Measurements from ENCODE around the gene RASL10B. TPM values are rescaled to one million over a fixed set of nuclear protein-coding genes. Genes with fewer than 3 reads are reported as not detected.

Gene RASL10B
- total RNA-seq, 1 experiment from 2014 or later: 17.4 TPM

DNA sequence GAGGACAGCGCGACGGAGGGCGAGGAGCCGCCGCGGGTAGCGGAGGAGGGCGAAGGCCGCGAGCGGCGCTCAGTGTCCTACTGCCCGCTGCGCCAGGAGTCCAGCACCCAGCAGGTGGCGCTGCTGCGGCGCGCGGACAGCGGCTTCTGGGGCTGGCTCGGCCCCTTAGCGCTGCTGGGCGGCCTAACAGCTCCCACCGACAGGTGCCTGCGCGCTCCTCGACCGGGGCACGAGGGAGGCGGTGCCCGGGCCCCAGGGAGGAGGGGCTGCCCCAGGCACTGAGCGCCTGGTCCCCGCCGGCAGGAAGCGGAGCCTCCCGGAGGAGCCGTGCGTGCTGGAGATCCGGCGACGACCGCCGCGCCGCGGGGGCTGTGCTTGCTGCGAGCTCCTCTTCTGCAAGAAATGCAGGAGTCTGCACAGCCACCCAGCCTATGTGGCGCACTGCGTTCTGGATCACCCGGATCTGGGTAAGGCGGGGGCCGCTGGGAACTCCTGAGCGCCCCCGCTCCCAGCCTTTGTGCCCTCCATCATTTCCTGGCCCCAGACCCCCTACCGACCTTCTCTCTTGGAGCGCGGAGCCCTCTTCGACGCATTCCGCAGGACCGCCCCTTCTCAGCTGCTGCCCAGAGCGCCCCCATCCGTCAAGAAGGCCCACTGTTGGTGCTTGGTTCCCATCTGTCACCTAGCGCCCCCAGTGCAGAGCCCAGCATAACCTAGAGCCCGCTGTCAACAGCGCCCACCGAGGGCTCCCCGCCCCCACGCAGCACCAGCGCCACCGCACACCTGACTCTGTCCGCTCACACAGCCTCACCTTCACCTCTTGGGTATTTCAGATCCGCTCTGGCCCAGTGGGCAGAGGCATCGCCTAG, 32.9 kb downstream of the RASL10B start (continued):
- TF ChIP-seq, protein P1, sequence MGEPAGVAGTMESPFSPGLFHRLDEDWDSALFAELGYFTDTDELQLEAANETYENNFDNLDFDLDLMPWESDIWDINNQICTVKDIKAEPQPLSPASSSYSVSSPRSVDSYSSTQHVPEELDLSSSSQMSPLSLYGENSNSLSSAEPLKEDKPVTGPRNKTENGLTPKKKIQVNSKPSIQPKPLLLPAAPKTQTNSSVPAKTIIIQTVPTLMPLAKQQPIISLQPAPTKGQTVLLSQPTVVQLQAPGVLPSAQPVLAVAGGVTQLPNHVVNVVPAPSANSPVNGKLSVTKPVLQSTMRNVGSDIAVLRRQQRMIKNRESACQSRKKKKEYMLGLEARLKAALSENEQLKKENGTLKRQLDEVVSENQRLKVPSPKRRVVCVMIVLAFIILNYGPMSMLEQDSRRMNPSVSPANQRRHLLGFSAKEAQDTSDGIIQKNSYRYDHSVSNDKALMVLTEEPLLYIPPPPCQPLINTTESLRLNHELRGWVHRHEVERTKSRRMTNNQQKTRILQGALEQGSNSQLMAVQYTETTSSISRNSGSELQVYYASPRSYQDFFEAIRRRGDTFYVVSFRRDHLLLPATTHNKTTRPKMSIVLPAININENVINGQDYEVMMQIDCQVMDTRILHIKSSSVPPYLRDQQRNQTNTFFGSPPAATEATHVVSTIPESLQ (CRISPR knock-in tag; IDR thresholded peaks at IDR 0.05): no peak
- no peak for TF ChIP-seq KAT7 (CRISPR knock-in tag; IDR thresholded peaks at IDR 0.05; ENCODE audit: borderline replicate concordance)
- TF ChIP-seq HMGA2 (CRISPR knock-in tag; IDR thresholded peaks at IDR 0.05): no peak
- TF ChIP-seq ZNF138 (CRISPR knock-in tag; conservative IDR thresholded peaks at IDR 0.05): no peak; the same call in 1 of the 2 replicates
- TF ChIP-seq, protein P2, sequence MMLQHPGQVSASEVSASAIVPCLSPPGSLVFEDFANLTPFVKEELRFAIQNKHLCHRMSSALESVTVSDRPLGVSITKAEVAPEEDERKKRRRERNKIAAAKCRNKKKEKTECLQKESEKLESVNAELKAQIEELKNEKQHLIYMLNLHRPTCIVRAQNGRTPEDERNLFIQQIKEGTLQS (CRISPR knock-in tag; conservative IDR thresholded peaks at IDR 0.05): no peak
- peak; percentile 88 for TF ChIP-seq MYBL2 (CRISPR knock-in tag; IDR thresholded peaks at IDR 0.05)
- TF ChIP-seq ZNF121 (CRISPR knock-in tag; IDR thresholded peaks at IDR 0.05): no peak
- no peak for TF ChIP-seq CREB1 (CRISPR knock-in tag; IDR thresholded peaks at IDR 0.05)
- no peak for TF ChIP-seq ATF1 (CRISPR knock-in tag; IDR thresholded peaks at IDR 0.05)
- 0 out of 2 replicates have a peak, but pooled peaks have one; percentile 17 for TF ChIP-seq ZNF317 (CRISPR knock-in tag; IDR thresholded peaks at IDR 0.05; ENCODE audit: borderline replicate concordance, low read depth)
- TF ChIP-seq ESRRA (CRISPR knock-in tag; IDR thresholded peaks at IDR 0.05; ENCODE audit: borderline replicate concordance): no peak
- TF ChIP-seq ZNF219 (CRISPR knock-in tag; IDR thresholded peaks at IDR 0.05; ENCODE audit: borderline replicate concordance): no peak
- TF ChIP-seq, protein P3, sequence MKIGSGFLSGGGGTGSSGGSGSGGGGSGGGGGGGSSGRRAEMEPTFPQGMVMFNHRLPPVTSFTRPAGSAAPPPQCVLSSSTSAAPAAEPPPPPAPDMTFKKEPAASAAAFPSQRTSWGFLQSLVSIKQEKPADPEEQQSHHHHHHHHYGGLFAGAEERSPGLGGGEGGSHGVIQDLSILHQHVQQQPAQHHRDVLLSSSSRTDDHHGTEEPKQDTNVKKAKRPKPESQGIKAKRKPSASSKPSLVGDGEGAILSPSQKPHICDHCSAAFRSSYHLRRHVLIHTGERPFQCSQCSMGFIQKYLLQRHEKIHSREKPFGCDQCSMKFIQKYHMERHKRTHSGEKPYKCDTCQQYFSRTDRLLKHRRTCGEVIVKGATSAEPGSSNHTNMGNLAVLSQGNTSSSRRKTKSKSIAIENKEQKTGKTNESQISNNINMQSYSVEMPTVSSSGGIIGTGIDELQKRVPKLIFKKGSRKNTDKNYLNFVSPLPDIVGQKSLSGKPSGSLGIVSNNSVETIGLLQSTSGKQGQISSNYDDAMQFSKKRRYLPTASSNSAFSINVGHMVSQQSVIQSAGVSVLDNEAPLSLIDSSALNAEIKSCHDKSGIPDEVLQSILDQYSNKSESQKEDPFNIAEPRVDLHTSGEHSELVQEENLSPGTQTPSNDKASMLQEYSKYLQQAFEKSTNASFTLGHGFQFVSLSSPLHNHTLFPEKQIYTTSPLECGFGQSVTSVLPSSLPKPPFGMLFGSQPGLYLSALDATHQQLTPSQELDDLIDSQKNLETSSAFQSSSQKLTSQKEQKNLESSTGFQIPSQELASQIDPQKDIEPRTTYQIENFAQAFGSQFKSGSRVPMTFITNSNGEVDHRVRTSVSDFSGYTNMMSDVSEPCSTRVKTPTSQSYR (CRISPR knock-in tag; IDR thresholded peaks at IDR 0.05): no peak
- TF ChIP-seq SOX15 (CRISPR knock-in tag; IDR thresholded peaks at IDR 0.05): no peak
- peak; percentile 65 for TF ChIP-seq ZNF232 (CRISPR knock-in tag; IDR thresholded peaks at IDR 0.05)
- TF ChIP-seq, protein P4, sequence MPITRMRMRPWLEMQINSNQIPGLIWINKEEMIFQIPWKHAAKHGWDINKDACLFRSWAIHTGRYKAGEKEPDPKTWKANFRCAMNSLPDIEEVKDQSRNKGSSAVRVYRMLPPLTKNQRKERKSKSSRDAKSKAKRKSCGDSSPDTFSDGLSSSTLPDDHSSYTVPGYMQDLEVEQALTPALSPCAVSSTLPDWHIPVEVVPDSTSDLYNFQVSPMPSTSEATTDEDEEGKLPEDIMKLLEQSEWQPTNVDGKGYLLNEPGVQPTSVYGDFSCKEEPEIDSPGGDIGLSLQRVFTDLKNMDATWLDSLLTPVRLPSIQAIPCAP (CRISPR knock-in tag; IDR thresholded peaks at IDR 0.05): no peak
- peak; percentile 79 for TF ChIP-seq FOXP1 (CRISPR knock-in tag; IDR thresholded peaks at IDR 0.05; ENCODE audit: borderline replicate concordance)
- TF ChIP-seq ZNF671 (CRISPR knock-in tag; IDR thresholded peaks at IDR 0.05): no peak
- 0 out of 2 replicates have a peak, but pooled peaks have one; percentile 76 for TF ChIP-seq TEAD4 (CRISPR knock-in tag; IDR thresholded peaks at IDR 0.05)
- TF ChIP-seq SP1 (CRISPR knock-in tag; conservative IDR thresholded peaks at IDR 0.05): peak; percentile 20; the same call in 1 of the 2 replicates
- no peak for TF ChIP-seq CBFB (CRISPR knock-in tag; IDR thresholded peaks at IDR 0.05; ENCODE audit: low read depth)
- TF ChIP-seq, protein P5, sequence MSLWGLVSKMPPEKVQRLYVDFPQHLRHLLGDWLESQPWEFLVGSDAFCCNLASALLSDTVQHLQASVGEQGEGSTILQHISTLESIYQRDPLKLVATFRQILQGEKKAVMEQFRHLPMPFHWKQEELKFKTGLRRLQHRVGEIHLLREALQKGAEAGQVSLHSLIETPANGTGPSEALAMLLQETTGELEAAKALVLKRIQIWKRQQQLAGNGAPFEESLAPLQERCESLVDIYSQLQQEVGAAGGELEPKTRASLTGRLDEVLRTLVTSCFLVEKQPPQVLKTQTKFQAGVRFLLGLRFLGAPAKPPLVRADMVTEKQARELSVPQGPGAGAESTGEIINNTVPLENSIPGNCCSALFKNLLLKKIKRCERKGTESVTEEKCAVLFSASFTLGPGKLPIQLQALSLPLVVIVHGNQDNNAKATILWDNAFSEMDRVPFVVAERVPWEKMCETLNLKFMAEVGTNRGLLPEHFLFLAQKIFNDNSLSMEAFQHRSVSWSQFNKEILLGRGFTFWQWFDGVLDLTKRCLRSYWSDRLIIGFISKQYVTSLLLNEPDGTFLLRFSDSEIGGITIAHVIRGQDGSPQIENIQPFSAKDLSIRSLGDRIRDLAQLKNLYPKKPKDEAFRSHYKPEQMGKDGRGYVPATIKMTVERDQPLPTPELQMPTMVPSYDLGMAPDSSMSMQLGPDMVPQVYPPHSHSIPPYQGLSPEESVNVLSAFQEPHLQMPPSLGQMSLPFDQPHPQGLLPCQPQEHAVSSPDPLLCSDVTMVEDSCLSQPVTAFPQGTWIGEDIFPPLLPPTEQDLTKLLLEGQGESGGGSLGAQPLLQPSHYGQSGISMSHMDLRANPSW (CRISPR knock-in tag; conservative IDR thresholded peaks at IDR 0.05; ENCODE audit: low read depth): no peak
- no peak for TF ChIP-seq JAZF1 (CRISPR knock-in tag; IDR thresholded peaks at IDR 0.05)
- peak; percentile 37 for TF ChIP-seq FOXK1 (CRISPR knock-in tag; IDR thresholded peaks at IDR 0.05)
- no peak for TF ChIP-seq NR2C2 (CRISPR knock-in tag; IDR thresholded peaks at IDR 0.05)
- no peak for TF ChIP-seq EMX1 (CRISPR knock-in tag; IDR thresholded peaks at IDR 0.05)
- no peak for TF ChIP-seq GTF2I (CRISPR knock-in tag; conservative IDR thresholded peaks at IDR 0.05)
- no peak for TF ChIP-seq PRRX2 (CRISPR knock-in tag; IDR thresholded peaks at IDR 0.05)
- TF ChIP-seq, protein P6, sequence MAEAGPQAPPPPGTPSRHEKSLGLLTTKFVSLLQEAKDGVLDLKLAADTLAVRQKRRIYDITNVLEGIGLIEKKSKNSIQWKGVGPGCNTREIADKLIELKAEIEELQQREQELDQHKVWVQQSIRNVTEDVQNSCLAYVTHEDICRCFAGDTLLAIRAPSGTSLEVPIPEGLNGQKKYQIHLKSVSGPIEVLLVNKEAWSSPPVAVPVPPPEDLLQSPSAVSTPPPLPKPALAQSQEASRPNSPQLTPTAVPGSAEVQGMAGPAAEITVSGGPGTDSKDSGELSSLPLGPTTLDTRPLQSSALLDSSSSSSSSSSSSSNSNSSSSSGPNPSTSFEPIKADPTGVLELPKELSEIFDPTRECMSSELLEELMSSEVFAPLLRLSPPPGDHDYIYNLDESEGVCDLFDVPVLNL (CRISPR knock-in tag; IDR thresholded peaks at IDR 0.05; ENCODE audit: borderline replicate concordance, low read depth): peak; percentile 61; the same call in 1 of the 2 replicates
- no peak for TF ChIP-seq TP53 (CRISPR knock-in tag; IDR thresholded peaks at IDR 0.05)
- TF ChIP-seq ZNF416 (CRISPR knock-in tag; IDR thresholded peaks at IDR 0.05): peak; percentile 68; the same call in 1 of the 2 replicates
- TF ChIP-seq FOXJ3 (CRISPR knock-in tag; IDR thresholded peaks at IDR 0.05; ENCODE audit: borderline replicate concordance): no peak
